IPS-NIHi7 (cell line): ENCODE results near the gene CDH4.
"Not testable (repeated sequence)": the region's sequence is repeated elsewhere in the genome, so short reads cannot be mapped to it uniquely, and the experiment has no call there.

Experiments used
- DNase-seq: peaks from one replicate; pipeline ENCODE4 v3.0.0; 2012; ENCODE audit warnings: mixed read lengths; ENCODE audit errors: extremely low spot score

The CDH4 gene

GRCh38 chr20:61839912-61840778, 588.1 kb downstream of the CDH4 start:
- no peak for DNase-seq

DNA sequence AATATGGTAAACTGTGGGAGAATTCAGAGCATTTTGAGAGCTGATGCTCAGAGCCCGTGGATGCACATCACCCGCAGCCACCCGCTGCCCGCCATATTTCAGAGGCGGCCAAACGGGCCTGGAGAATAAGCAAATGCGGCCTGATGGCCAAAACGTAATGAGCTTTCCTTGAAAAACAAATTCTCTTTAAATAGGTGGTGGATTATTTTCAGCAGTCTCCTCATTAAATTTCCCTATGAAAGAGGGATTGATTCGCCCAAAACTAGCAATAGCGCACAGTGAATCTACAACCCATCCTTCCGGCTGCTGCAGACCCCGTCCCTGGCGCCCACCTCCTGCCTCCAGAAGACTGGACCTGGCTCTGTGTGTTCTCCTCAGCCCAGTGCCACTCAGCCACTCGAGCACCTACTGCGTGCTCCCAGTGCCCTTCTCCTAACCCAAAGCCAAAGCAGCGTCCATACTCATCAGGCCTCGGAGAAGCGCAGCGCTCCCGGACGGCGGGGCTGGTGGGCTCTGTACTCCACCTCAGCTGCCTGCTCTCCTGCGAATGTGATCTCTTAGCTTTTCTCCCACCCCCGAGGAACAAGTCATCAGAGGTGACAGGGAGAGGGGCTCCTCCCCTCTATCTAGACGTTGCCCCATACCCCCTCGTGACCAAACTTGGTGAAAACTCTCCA, 588.9 kb downstream of the CDH4 start:
- DNase-seq, result no peak

DNA sequence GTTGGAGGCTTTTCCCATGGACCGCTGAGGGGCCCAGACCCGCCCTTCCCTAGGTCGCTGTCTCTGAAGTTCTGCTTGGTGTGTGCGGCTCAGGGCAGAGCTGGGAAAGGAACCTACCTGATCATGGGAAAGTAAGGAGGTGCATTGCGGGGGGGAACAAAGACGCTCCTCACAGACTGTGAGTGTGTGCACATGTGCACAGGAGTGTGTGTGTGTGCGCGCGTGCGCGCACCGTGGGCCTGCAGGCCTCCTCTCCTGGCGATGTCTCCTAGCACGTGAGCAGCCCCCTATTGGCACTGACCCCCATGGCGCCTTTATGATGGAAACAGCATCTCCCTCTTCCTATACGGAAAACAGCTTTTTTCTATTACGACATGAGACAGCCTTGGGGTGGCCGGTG, 589.5 kb downstream of the CDH4 start:
- no peak for DNase-seq

GRCh38 chr20:61841966-61842365, 589.9 kb downstream of the CDH4 start:
- DNase-seq, result no peak

GRCh38 chr20:61844621-61845020, 592.6 kb downstream of the CDH4 start:
- DNase-seq, result no peak

DNA sequence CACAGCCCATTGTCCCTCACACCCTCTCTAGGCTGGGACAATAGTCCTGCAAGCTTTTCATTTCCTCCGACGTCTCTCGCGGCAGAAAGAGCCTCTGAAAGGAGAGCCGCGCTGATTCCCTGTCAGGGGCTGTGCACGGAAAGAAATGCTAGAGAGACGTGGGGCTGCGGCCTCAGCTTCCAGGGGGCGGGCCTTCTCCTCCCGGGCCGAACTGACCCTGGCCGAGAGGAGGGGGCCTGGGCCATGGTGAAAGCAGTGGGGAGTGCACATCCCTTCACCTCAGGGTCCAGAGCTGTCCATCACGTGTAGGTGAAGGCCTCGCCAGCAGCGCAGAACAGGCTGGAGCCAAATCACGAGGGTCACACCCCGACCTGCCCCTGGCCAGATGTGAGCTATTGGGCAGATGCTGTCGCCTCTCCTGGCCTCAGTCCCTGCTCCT, 593.2 kb downstream of the CDH4 start:
- no peak for DNase-seq

DNA sequence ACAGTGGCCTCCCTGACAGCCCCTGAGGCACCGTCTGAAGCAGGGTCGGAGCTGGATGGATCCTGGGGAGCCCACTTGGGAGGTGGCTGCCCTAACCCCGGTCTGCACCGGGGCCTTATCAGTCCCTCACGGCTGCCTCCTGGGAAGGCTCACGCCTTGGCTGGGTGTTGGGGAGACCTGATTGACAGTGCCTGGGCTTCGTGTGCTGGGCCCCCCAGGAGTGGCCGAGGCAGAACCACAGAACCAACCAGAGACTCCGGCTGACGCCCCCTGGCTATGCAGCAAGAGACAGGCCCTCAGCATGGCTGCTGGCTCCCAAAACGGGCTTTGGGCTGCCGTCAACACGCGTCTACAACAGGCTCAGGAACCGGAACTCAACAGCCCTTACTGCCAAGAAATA, 594.0 kb downstream of the CDH4 start:
- no peak for DNase-seq

DNA sequence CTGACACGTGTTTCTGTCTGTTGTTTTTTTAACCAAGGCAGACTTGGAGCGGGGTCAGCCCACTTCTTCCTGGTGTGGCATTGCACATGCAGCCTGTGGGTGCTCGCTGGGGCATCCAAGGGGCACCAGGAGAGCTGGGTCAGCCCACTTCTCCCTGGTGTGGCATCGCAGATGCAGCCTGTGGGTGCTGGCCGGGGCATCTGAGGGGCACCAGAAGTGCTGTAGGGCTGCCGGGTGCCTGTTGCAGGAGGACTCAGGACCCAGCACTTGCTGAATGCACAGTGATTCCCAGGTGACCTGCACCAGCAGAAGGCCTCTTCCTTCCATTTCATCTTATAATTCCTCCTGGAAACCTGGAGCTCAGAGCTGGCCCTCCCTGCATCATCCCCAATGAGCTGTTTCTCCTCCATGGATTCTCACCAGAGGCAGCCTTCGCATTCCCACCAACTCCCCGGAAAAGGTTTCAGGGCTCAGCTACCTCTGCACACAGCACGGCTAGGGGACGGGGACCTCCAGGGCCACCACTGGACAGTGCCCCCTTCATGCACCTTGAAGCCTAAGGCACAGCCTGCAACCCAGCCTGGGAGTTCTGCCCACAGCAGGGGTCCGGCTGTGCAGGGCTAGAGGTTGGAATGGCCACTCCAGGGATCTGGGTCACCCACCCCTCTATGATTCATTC, 594.8 kb downstream of the CDH4 start:
- no peak for DNase-seq

DNA sequence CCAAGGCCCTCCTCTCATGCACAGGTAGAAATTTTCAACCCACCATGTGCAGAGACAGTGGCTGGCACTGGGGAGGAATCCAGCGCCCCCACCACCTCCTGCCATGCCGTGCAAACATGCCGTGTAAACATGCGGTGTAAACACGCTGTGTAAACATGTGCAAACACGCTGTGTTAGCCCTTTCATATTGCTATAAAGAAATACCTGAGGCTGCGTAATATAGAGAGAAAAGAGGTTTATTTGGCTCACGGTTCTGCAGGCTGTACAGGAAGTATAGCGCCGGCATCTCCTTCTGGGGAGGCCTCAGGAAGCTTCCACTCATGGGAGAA, 595.3 kb downstream of the CDH4 start:
- DNase-seq, result no peak

GRCh38 chr20:61847986-61848385, 595.9 kb downstream of the CDH4 start:
- no peak for DNase-seq

- no peak for DNase-seq
These were observed 596.8 kb downstream of the CDH4 start for GRCh38 chr20:61848851-61849250.

GRCh38 chr20:61849376-61849775, 597.3 kb downstream of the CDH4 start:
- DNase-seq, result no peak

DNA sequence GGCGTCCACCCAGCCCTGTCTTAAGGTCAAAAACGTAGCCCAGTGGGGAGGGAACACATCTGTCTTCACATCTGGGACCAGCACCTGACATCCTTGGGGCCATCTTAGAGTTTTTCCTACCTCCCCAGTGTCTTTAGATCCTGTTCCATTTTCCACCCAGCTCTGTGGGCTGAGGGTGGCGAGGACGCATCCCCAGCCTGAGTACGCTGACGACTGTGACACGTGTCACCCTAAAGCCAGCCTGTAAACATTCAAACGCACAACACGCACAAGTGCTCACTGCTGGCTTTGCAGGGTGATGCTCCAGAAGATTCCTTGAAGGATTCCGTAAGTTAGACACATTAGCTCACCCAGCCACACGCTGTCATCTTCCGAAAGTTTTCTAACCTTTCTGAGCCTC, 597.8 kb downstream of the CDH4 start:
- DNase-seq, result no peak

DNA sequence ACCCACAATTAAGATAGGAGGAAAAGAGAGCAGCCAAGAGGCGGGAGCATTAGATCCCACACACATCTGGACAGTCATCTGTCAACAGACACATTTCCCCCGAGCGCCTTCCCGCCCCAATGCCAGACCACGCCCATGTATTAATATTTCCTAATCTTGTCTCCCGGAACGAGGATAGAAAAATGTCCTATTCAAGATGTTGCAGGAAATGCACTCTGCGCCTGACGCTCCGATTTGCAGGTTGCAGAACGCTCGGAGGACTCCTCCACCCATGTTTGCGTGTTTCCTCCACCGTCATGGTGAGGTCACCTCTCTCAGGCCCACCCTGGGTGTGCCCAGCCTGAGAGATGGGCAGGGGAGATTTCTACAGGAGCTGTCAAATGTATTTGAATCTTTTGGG, 598.4 kb downstream of the CDH4 start:
- no peak for DNase-seq

DNA sequence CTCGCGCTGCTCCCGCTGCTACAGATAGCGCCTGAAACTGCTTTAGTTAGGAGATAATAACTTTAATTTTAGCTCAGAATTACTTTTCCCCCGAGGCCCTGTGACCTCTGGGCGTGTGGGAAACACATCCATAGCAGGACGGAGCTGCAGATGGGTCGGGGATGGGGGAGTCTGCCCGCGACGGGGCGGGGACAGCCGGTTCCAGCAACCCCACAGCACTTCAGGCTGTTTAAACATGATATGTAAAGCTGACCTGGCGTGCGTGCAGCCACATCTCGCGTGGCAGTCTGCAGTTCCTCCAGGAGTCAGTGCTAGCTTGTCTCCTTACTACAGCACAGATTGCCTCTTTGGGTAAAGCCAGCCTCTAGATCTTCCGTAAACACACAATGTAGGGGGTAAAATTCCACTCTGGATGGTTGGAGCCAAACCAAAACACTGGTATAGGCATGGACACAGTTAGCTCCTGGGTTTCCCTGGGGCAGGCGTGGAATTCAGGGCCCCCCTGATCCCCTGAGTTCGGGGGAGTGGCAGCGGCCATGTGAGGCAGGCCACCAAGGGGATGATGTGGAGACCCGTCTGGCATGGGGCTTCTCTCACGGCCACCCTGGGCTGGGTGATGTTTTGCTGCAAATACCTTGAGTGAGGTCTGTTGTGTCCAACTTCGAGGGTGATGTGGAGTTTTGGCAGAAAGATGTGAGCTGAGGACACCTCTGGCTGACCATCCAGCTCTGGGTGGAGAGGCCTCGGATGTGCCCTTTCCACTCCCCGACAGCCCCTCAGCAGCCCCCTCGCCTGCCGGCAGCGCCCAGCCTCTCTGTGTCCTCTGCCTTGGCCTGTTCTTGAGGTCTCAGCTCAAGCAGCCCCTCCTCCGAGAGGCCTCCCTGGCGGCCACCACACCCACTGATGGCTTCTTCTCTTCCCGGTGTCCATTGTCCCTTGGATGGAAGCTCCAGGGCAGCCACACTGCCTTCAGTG, 599.2 kb downstream of the CDH4 start:
- DNase-seq, result no peak

DNA sequence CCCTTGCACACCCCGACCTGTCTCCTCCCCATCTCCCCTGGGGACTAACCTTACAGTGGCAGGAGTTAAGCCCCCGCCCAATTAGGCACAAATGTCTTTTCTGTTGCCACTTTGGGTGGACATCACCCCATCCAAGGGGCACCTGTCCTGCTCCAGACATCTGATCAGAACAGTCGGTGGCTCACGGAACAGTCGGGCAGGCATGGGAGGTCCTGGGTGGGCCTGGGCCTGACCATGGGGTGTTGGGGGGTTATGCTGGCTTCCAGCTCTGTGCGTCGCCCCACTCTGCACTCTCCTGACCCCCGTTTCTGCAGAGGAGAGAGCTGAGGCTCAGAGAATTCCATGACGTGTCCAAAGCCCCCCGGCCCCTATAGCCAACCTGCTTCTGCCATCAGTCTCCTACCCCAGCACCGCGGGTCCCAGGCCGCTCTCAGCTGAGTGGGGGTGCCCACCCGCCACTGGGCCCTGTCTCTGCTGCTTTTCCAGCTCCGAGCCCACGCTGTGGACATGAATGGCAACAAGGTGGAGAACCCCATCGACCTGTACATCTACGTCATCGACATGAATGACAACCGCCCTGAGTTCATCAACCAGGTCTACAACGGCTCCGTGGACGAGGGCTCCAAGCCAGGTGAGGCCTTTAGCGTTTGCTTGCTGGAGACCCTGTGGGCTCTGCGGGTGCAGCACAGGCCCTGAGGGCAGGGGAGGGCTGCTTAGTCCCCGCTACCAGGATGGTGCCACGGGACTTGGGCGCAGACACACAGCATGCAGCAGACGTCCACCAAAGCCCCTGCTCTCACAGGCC, 600.4 kb downstream of the CDH4 start:
- DNase-seq, result no peak

DNA sequence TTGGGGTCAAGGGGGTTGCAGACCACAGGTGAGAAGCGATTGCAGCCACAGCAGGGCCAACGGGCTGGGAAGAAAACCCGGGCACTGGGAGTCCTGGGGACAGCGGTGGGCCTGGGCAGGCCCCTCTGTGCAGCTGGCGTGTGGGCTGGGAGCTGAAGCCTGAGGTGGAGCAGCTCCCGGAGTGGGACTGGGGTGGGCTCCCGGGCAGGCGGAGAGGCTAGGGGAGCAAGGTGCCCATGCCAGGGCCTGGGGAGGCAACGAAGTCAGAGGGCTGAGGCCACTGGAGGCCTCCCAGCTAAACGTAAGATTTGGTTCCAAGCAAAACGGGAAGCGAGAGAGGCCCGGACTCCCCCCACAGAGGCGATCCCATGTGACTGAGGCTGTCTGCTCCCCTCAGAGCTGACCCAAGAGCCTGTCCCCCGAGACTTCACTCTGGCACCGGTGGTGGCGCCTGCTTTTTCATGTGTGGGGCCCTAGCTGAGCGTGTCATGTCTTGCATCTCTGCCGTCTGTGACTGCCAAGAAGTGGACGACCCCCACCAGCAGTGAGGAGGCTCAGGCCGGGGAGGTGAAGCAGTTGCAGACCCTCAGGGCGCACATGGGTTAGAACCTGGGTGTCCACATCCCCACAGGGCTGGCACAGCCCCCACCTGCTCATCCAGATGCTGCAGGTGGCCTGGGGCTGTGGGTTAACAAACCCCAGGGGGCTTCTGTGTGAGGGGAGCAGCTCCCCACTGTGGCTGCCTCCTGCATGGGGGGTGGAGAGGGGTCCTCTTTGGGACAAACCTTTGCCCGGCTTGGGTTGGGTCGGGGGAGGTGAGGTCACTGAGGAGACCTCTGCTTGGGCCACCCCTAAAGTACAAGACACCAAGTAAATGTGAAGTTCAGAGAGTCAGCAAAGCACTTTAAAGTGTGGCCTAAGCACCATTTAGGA, 601.3 kb downstream of the CDH4 start:
- DNase-seq, result no peak

DNA sequence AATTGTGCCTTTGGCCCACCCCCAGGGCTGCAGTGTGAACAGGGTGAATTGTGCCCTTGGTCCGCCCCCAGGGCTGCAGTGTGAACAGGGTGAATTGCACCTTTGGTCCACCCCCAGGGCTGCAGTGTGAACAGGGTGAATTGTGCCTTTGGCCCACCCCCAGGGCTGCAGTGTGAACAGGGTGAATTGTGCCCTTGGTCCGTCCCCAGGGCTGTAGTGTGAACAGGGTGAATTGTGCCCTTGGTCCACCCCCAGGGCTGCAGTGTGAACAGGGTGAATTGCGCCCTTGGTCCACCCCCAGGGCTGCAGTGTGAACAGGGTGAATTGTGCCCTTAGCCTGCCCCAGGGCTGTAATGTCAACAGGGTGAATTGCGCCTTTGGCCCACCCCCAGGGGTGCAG, 602.5 kb downstream of the CDH4 start:
- not testable (repeated sequence) for DNase-seq

DNA sequence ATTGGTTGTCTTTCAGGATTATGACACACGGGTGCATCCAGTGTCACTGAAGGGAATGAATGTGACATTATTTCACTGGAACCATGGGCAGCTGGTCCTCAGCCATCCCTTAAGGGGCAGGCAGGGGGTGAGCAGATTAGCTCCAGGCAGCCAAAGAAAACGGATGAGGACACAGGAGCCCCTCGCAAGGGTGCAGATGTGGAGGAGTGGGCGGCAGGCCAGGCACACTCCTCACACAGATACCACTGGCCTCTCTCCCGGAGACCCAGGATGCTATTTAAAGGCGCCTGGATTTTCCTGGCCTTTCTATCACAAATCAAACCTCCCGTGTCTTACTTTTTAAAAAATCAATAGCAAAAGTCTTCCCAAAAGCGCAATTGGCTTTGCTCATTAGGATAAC, 603.2 kb downstream of the CDH4 start:
- no peak for DNase-seq
